ENCODE data around the gene KDM3A. TPM values are rescaled to one million over a fixed set of nuclear protein-coding genes. Genes with fewer than 3 reads are reported as not detected.

Gene KDM3A
- total and polyA plus RNA-seq, 10 of the 15 experiments (the other 5 are each of a cell fraction or from before 2014, with no cell fraction given): 3.8 to 102 (median 11.1) TPM

DNA sequence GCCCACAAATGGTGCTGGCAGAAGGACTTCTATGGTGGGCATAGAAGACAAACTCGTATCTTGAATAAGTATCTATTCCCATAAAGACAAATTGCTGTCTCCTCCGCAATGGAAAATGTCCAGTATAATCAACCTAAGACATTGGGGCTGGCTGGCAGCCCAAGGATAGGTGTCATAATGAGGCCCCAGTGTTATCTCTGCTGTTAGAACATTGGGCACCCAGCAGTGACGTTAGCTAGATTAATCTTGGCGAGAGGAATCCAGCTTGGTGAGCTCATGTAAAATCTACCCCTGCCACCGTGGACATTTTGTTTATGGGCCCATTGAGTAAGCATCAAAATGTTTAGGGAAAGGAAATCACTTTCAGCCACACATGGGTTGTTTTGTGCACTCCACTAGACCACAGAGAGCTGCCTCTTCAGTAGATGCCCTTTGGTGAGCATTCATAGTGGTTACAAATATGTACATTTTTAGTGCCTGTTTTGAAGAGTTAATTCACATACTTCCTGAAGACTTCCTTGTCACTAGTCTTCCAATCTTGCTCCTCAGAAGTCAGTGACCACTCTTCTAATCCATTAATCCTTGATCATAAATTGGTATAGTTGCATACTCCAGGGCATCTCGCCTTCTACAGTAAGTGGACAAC is 48.2 kb upstream of the KDM3A start (continued):
- TF ChIP-seq, protein P1, sequence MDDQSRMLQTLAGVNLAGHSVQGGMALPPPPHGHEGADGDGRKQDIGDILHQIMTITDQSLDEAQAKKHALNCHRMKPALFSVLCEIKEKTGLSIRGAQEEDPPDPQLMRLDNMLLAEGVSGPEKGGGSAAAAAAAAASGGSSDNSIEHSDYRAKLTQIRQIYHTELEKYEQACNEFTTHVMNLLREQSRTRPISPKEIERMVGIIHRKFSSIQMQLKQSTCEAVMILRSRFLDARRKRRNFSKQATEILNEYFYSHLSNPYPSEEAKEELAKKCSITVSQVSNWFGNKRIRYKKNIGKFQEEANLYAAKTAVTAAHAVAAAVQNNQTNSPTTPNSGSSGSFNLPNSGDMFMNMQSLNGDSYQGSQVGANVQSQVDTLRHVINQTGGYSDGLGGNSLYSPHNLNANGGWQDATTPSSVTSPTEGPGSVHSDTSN (IDR thresholded peaks at IDR 0.05; ENCODE audit: insufficient replicate concordance, low read depth, low read length): no peak
- no peak for TF ChIP-seq ZNF384 (IDR thresholded peaks at IDR 0.05; ENCODE audit: borderline replicate concordance, low read depth, low read length)

DNA sequence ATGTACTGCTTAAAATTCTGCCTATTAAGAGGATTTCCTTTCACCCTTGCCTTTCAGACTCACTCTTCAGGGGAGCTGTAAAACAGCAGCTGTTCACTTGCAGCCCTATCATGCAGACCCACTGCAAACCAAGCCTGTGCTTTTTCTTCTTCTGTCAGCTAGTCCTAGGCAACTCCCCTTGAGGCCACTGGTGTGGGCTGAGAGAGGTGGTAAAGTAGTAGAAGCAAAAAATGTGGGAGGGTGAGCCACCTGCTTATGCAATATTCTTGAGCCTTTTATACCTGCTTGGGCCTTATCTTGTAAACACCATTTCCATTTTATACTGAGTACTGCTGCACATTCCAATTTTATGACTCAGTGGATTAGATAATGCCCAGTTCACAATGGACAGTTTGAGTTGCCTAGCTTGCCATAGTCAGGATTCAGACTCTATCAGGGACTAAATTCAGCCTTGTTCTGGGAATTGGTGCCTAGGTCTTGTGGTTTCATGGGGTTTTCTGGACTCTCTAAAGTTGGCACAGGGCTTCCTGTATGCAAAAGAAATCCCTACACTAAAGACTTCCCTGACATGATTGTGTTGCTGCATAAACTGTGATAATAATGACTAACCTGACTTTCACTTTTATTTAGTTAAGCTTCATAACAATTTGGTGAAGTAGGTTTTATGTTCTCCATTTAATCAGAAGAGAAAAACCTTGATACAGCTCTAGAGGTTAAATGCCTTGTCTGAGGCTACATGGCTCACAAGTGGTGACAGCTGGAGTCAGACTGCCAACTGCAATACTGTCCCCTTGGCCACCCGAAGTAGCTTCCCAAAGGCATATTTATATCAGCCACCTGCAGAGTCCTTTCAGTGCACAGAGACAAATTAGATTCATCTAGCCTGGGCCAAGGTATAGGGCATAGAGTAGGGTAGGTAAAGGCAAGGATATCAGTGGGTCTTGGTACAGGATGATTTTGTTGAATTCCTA is 47.4 kb upstream of the KDM3A start:
- 0% methylated on average over 1 of the region's 1 CpG for WGBS (ENCODE audit: insufficient coverage, insufficient replicate concordance, low lambda C conversion rate, missing lambda C conversion rate)
- peak; percentile 33 for ATAC-seq
- peak; percentile 18 for FAIRE-seq
- H3K27ac ChIP-seq (ENCODE audit: control insufficient read depth, insufficient read depth): no peak overlapping the region
- no peaks in the 10 kb centered on the region for H3K79me2 ChIP-seq (ENCODE audit: control insufficient read depth, insufficient read depth, low read length)
- peak; percentile 12; the same call in 1 of the 2 replicates for TF ChIP-seq RUNX3 (IDR thresholded peaks at IDR 0.05; ENCODE audit: low read length)
- TF ChIP-seq SIN3A (IDR thresholded peaks at IDR 0.05; ENCODE audit: low read depth, low read length): no peak
- CTCF ChIA-PET: interaction anchor here (0.8 to 1.5 kb wide), 5 partner anchors 21 to 173 kb away, joined by 3 to 4 read pairs (median 3); partner anchors contain the start of gene KDM3A
- SMC1A ChIA-PET (ENCODE audit: uncharacterized antibody, unreplicated experiment): interaction anchor here (0.6 to 1.0 kb wide), 3 partner anchors 9 to 74 kb away, joined by 3 to 4 read pairs (median 3); no protein-coding TSS in a partner anchor
- no peaks in the 10 kb centered on the region for H3K9me3 ChIP-seq (replicated peaks; ENCODE audit: control insufficient read depth, insufficient read depth, low read length)
- no peak for DNase-seq (ENCODE audit: low read depth, low spot score)
- H4K20me1 ChIP-seq (ENCODE audit: control insufficient read depth, insufficient read depth): no peaks in the 10 kb centered on the region
- peak overlapping the region; percentile 37 for H2AFZ ChIP-seq (ENCODE audit: control insufficient read depth, low read depth, low read length)
- H3K4me1 ChIP-seq (ENCODE audit: control insufficient read depth, insufficient read depth, low read length): no peaks in the 10 kb centered on the region; the same call in 1 of the 2 replicates
- H3K4me2 ChIP-seq (ENCODE audit: control insufficient read depth, insufficient read depth): peak overlapping the region; percentile 23; the same call in 1 of the 2 replicates
- H3K27me3 ChIP-seq (replicated peaks in 1 of 2; ENCODE audit: control insufficient read depth in 2 of 2, insufficient read depth in 2 of 2, low read length in 1 of 2): no peaks in the 10 kb centered on the region
- no peak overlapping the region for H3K4me3 ChIP-seq
- in situ Hi-C loops (cut with MboI): no loop called here
- intact Hi-C loops (cut with micrococcal nuclease; ENCODE audit: unreplicated experiment): no loop called here
- POLR2A ChIA-PET: interaction anchor here (0.5 kb wide), 2 partner anchors 48 to 1292 kb away, joined by 3 read pairs; no protein-coding TSS in a partner anchor
- RAD21 ChIA-PET (ENCODE audit: unreplicated experiment): interaction anchor here (1.0 to 1.6 kb wide), 2 partner anchors 35 to 48 kb away, joined by 3 read pairs; no protein-coding TSS in a partner anchor
- H3K9ac ChIP-seq (ENCODE audit: control insufficient read depth, insufficient read depth, low read length): no peak overlapping the region
- no peaks in the 10 kb centered on the region for H3K36me3 ChIP-seq (ENCODE audit: control insufficient read depth in 2 of 2, insufficient read depth in 2 of 2, low read length in 1 of 2)
- no TSS peak for BruUV-seq (replicated peaks)
